ENCODE results near the gene TARS3.

Gene TARS3

GRCh38 chr15:101727186-101727585, 2.9 kb upstream of the TARS3 start:
- Histone ChIP-seq H3K27me3 (ENCODE audit: control insufficient read depth, insufficient read depth, low read length) (no peaks in the 10 kb centered on the region), H3K9ac (ENCODE audit: low read length) (no peak overlapping the region), H3K4me1 (ENCODE audit: control insufficient read depth, insufficient read depth, low read length) (peaks cover 4% of the 10 kb centered on the region), H3K4me3 (ENCODE audit: low read length) (no peak overlapping the region), H3K9me3 (ENCODE audit: control insufficient read depth, low read length) (no peaks in the 10 kb centered on the region), H3K36me3 (ENCODE audit: control insufficient read depth, insufficient read depth, low read length) (no peaks in the 10 kb centered on the region)

GRCh38 chr15:101725073-101725472, 800 bp upstream of the TARS3 start:
- H3K9me3 ChIP-seq (ENCODE audit: control insufficient read depth, low read length): no peaks in the 10 kb centered on the region
- H3K4me3 ChIP-seq (ENCODE audit: low read length): no peak overlapping the region
- H3K27me3 ChIP-seq (ENCODE audit: control insufficient read depth, insufficient read depth, low read length): no peaks in the 10 kb centered on the region
- H3K36me3 ChIP-seq (ENCODE audit: control insufficient read depth, insufficient read depth, low read length): no peaks in the 10 kb centered on the region
- H3K4me1 ChIP-seq (ENCODE audit: control insufficient read depth, insufficient read depth, low read length): peaks cover 4% of the 10 kb centered on the region
- no peak overlapping the region for H3K9ac ChIP-seq (ENCODE audit: low read length)

- Histone ChIP-seq H3K4me1 (ENCODE audit: control insufficient read depth, insufficient read depth, low read length) (peaks cover 4% of the 10 kb centered on the region), H3K27me3 (ENCODE audit: control insufficient read depth, insufficient read depth, low read length) (no peaks in the 10 kb centered on the region), H3K36me3 (ENCODE audit: control insufficient read depth, insufficient read depth, low read length) (peaks cover under 1% of the 10 kb centered on the region), H3K9ac (ENCODE audit: low read length) (no peak overlapping the region), H3K4me3 (ENCODE audit: low read length) (no peak overlapping the region), H3K9me3 (ENCODE audit: control insufficient read depth, low read length) (no peaks in the 10 kb centered on the region)
Observed at GRCh38 chr15:101724675-101725005, 367 bp upstream of the TARS3 start.

DNA sequence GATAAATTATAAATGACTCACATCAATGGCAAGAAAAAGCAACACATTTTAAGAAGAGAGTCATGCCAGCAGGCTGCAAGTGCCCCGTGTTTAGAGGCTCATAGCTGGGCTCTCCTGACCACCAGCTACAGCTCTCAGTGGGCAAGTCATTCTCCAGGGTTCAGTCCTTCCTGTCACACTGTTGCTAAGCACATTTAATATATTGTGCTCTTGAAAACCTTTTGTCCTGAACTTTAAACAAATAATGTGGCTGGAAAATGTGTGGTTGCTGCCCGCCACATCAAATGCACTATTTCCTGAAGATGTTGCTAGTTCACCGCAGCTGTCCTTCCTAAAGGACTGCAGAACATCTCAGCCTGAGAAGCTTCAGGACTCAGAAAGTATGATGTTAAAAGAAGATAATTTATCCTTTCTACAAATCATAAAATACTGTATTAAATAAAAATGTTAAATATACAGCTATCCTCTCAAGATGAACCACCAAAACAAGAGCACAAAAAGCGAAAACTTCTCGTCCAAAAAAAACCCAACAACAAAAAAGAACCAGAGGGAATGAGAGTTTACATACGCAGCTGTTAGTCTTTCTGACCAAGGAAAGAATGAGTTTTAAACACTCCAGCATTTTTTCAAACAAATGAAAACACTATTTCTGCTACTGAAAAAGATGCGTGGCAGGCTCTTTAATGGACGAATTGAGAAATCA, 951 bp downstream of the TARS3 start:
- Histone ChIP-seq H3K4me3 (ENCODE audit: low read length) (peak overlapping the region; percentile 53), H3K27me3 (ENCODE audit: control insufficient read depth, insufficient read depth, low read length) (no peaks in the 10 kb centered on the region), H3K9ac (ENCODE audit: low read length) (peak overlapping the region; percentile 74), H3K9me3 (ENCODE audit: control insufficient read depth, low read length) (no peaks in the 10 kb centered on the region), H3K36me3 (ENCODE audit: control insufficient read depth, insufficient read depth, low read length) (peaks cover 7% of the 10 kb centered on the region), H3K4me1 (ENCODE audit: control insufficient read depth, insufficient read depth, low read length) (peaks cover 12% of the 10 kb centered on the region)

GRCh38 chr15:101718896-101719295, 5.4 kb downstream of the TARS3 start:
- Histone ChIP-seq H3K27me3 (ENCODE audit: control insufficient read depth, insufficient read depth, low read length) (no peaks in the 10 kb centered on the region), H3K9ac (ENCODE audit: low read length) (no peak overlapping the region), H3K4me3 (ENCODE audit: low read length) (no peak overlapping the region), H3K9me3 (ENCODE audit: control insufficient read depth, low read length) (no peaks in the 10 kb centered on the region), H3K36me3 (ENCODE audit: control insufficient read depth, insufficient read depth, low read length) (peaks cover 7% of the 10 kb centered on the region), H3K4me1 (ENCODE audit: control insufficient read depth, insufficient read depth, low read length) (peaks cover 18% of the 10 kb centered on the region)

DNA sequence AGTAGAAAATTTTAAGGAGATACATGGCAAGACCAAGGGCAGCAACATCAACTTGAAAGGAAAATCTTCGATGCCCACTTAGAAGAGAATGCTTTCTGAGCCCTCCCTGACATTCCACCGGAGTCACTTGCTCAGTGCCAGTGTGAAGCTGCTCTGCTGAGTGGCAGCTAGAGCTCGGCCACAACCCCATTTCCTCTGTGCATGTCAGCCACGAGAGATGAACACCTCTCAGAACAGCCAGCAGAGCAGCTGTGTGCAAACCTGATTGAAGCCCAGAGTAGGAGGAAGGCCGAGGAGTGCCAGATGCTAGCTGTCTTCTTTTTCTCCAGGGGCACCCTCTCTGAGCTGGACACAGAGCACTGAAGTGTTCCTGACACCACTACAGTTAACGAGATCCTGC, 12.2 kb downstream of the TARS3 start:
- Histone ChIP-seq H3K9me3 (ENCODE audit: control insufficient read depth, low read length) (no peaks in the 10 kb centered on the region), H3K4me3 (ENCODE audit: low read length) (no peak overlapping the region), H3K27me3 (ENCODE audit: control insufficient read depth, insufficient read depth, low read length) (no peaks in the 10 kb centered on the region), H3K36me3 (ENCODE audit: control insufficient read depth, insufficient read depth, low read length) (peaks cover 17% of the 10 kb centered on the region), H3K9ac (ENCODE audit: low read length) (no peak overlapping the region), H3K4me1 (ENCODE audit: control insufficient read depth, insufficient read depth, low read length) (peaks cover 2% of the 10 kb centered on the region)

- Histone ChIP-seq H3K27me3 (ENCODE audit: control insufficient read depth, insufficient read depth, low read length) (no peaks in the 10 kb centered on the region), H3K9me3 (ENCODE audit: control insufficient read depth, low read length) (no peaks in the 10 kb centered on the region), H3K4me1 (ENCODE audit: control insufficient read depth, insufficient read depth, low read length) (no peaks in the 10 kb centered on the region), H3K9ac (ENCODE audit: low read length) (no peak overlapping the region), H3K4me3 (ENCODE audit: low read length) (no peak overlapping the region), H3K36me3 (ENCODE audit: control insufficient read depth, insufficient read depth, low read length) (peaks cover 17% of the 10 kb centered on the region)
Observed at GRCh38 chr15:101710806-101711205, 13.5 kb downstream of the TARS3 start.

DNA sequence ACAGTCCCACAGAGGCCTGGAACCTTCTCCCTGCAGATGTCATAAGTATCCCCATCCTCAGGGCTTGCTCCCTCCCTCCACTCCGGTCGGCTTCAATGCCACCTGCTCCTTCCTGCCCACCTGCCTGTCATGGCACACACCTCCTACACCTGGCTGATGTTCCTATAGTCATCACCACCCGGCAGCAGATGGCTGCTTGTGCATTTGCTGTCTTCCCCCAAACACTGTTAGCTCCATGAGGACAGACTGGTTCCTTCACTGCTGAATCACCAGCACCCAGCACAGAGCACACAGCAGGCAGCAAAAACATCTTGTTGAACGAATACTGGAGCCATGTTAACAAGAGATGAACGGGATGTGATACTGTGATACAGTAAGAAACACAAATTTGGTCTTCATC, 14.8 kb downstream of the TARS3 start:
- Histone ChIP-seq H3K9me3 (ENCODE audit: control insufficient read depth, low read length) (no peaks in the 10 kb centered on the region), H3K4me1 (ENCODE audit: control insufficient read depth, insufficient read depth, low read length) (no peaks in the 10 kb centered on the region), H3K36me3 (ENCODE audit: control insufficient read depth, insufficient read depth, low read length) (peaks cover 20% of the 10 kb centered on the region), H3K9ac (ENCODE audit: low read length) (no peak overlapping the region), H3K4me3 (ENCODE audit: low read length) (no peak overlapping the region), H3K27me3 (ENCODE audit: control insufficient read depth, insufficient read depth, low read length) (no peaks in the 10 kb centered on the region)

- Histone ChIP-seq H3K36me3 (ENCODE audit: control insufficient read depth, insufficient read depth, low read length) (peaks cover 20% of the 10 kb centered on the region), H3K27me3 (ENCODE audit: control insufficient read depth, insufficient read depth, low read length) (no peaks in the 10 kb centered on the region), H3K9ac (ENCODE audit: low read length) (no peak overlapping the region), H3K4me3 (ENCODE audit: low read length) (no peak overlapping the region), H3K9me3 (ENCODE audit: control insufficient read depth, low read length) (no peaks in the 10 kb centered on the region), H3K4me1 (ENCODE audit: control insufficient read depth, insufficient read depth, low read length) (no peaks in the 10 kb centered on the region)
Observed at GRCh38 chr15:101707983-101708382, 16.3 kb downstream of the TARS3 start.

GRCh38 chr15:101702077-101702476, 22.2 kb downstream of the TARS3 start:
- H3K4me1 ChIP-seq (ENCODE audit: control insufficient read depth, insufficient read depth, low read length): no peaks in the 10 kb centered on the region
- H3K27me3 ChIP-seq (ENCODE audit: control insufficient read depth, insufficient read depth, low read length): no peaks in the 10 kb centered on the region
- no peaks in the 10 kb centered on the region for H3K9me3 ChIP-seq (ENCODE audit: control insufficient read depth, low read length)
- no peak overlapping the region for H3K4me3 ChIP-seq (ENCODE audit: low read length)
- peaks cover 4% of the 10 kb centered on the region for H3K36me3 ChIP-seq (ENCODE audit: control insufficient read depth, insufficient read depth, low read length)
- no peak overlapping the region for H3K9ac ChIP-seq (ENCODE audit: low read length)

GRCh38 chr15:101698314-101698713, 26.0 kb downstream of the TARS3 start:
- Histone ChIP-seq H3K9me3 (ENCODE audit: control insufficient read depth, low read length) (no peaks in the 10 kb centered on the region), H3K4me3 (ENCODE audit: low read length) (no peak overlapping the region), H3K36me3 (ENCODE audit: control insufficient read depth, insufficient read depth, low read length) (no peaks in the 10 kb centered on the region), H3K27me3 (ENCODE audit: control insufficient read depth, insufficient read depth, low read length) (no peaks in the 10 kb centered on the region), H3K9ac (ENCODE audit: low read length) (no peak overlapping the region), H3K4me1 (ENCODE audit: control insufficient read depth, insufficient read depth, low read length) (no peaks in the 10 kb centered on the region)

- Histone ChIP-seq H3K36me3 (ENCODE audit: control insufficient read depth, insufficient read depth, low read length) (no peaks in the 10 kb centered on the region), H3K9ac (ENCODE audit: low read length) (no peak overlapping the region), H3K4me3 (ENCODE audit: low read length) (no peak overlapping the region), H3K9me3 (ENCODE audit: control insufficient read depth, low read length) (no peaks in the 10 kb centered on the region), H3K27me3 (ENCODE audit: control insufficient read depth, insufficient read depth, low read length) (no peaks in the 10 kb centered on the region), H3K4me1 (ENCODE audit: control insufficient read depth, insufficient read depth, low read length) (no peaks in the 10 kb centered on the region)
Observed at GRCh38 chr15:101697488-101697887, 26.8 kb downstream of the TARS3 start.

GRCh38 chr15:101696829-101697228, 27.4 kb downstream of the TARS3 start:
- Histone ChIP-seq H3K9ac (ENCODE audit: low read length) (no peak overlapping the region), H3K4me1 (ENCODE audit: control insufficient read depth, insufficient read depth, low read length) (no peaks in the 10 kb centered on the region), H3K36me3 (ENCODE audit: control insufficient read depth, insufficient read depth, low read length) (no peaks in the 10 kb centered on the region), H3K9me3 (ENCODE audit: control insufficient read depth, low read length) (no peaks in the 10 kb centered on the region), H3K27me3 (ENCODE audit: control insufficient read depth, insufficient read depth, low read length) (no peaks in the 10 kb centered on the region), H3K4me3 (ENCODE audit: low read length) (no peak overlapping the region)

All from mucosa of stomach (tissue), 1 donor.